ENCODE data around the gene S100A16. TPM values are rescaled to one million over a fixed set of nuclear protein-coding genes. Genes with fewer than 3 reads are reported as not detected.

S100A16 gene
- total RNA-seq, 3 donors from 2014 or later: 52.0 to 154 (median 102) TPM

GRCh38 chr1:153608742-153609584, 4.0 kb downstream of the S100A16 start:
- Histone ChIP-seq H3K9me3 (no peaks in the 10 kb centered on the region), H3K27ac (peak overlapping the region; percentile 98 to 100), H3K4me3 (peak overlapping the region; percentile 38 to 83 (median 49)), H3K4me1 (peaks cover 16 to 34% of the 10 kb centered on the region in 2 donors), H3K36me3 (no peaks in the 10 kb centered on the region), H3K27me3 (no peaks in the 10 kb centered on the region)
- DNase-seq (ENCODE audit: low spot score in 2 of 2): peak; percentile 79
- peak; percentile 60 to 62 (median 60) for TF ChIP-seq POLR2AphosphoS5 (IDR thresholded peaks at IDR 0.05)
- TF ChIP-seq CTCF (IDR thresholded peaks at IDR 0.05): no peak
- intact Hi-C loops (cut with DNase I; ENCODE audit: low total_unique reads): no loop called here

GRCh38 chr1:153608089-153608682, 4.8 kb downstream of the S100A16 start:
- peak overlapping the region; percentile 38 to 83 (median 49) for H3K4me3 ChIP-seq
- peaks cover 16 to 29% of the 10 kb centered on the region in 2 donors for H3K4me1 ChIP-seq
- no peaks in the 10 kb centered on the region for H3K9me3 ChIP-seq
- no peak for TF ChIP-seq POLR2AphosphoS5 (IDR thresholded peaks at IDR 0.05)
- no peak for TF ChIP-seq CTCF (IDR thresholded peaks at IDR 0.05)
- TF ChIP-seq POLR2A (IDR thresholded peaks at IDR 0.05): no peak
- H3K36me3 ChIP-seq: no peaks in the 10 kb centered on the region
- DNase-seq (ENCODE audit: low spot score in 2 of 2): peak in 1 of 2 donors; percentile 65
- H3K27me3 ChIP-seq: no peaks in the 10 kb centered on the region
- H3K27ac ChIP-seq: peak overlapping the region; percentile 98 to 100
- intact Hi-C loops (cut with DNase I; ENCODE audit: low total_unique reads): no loop called here

- peaks cover 16 to 29% of the 10 kb centered on the region in 2 donors for H3K4me1 ChIP-seq
- H3K27ac ChIP-seq: peak overlapping the region; percentile 98 to 100
- DNase-seq (ENCODE audit: low spot score in 2 of 2): no peak
- no peaks in the 10 kb centered on the region for H3K36me3 ChIP-seq
- intact Hi-C loops (cut with DNase I; ENCODE audit: low total_unique reads): no loop called here
- no peaks in the 10 kb centered on the region for H3K9me3 ChIP-seq
- no peaks in the 10 kb centered on the region for H3K27me3 ChIP-seq
- no peak for TF ChIP-seq POLR2AphosphoS5 (IDR thresholded peaks at IDR 0.05)
- TF ChIP-seq POLR2A (IDR thresholded peaks at IDR 0.05): no peak
- TF ChIP-seq CTCF (IDR thresholded peaks at IDR 0.05): no peak
- H3K4me3 ChIP-seq: peak overlapping the region; percentile 38 to 83 (median 49)
Measured at GRCh38 chr1:153607381-153607780, 5.6 kb downstream of the S100A16 start.

GRCh38 chr1:153606194-153606593, 6.7 kb downstream of the S100A16 start:
- Histone ChIP-seq H3K4me3 (no peak overlapping the region), H3K27ac (no peak overlapping the region), H3K36me3 (no peaks in the 10 kb centered on the region), H3K27me3 (no peaks in the 10 kb centered on the region), H3K9me3 (no peaks in the 10 kb centered on the region), H3K4me1 (peaks cover 16 to 29% of the 10 kb centered on the region in 2 donors)
- no peak for TF ChIP-seq POLR2A (IDR thresholded peaks at IDR 0.05)
- TF ChIP-seq CTCF (IDR thresholded peaks at IDR 0.05): no peak
- TF ChIP-seq POLR2AphosphoS5 (IDR thresholded peaks at IDR 0.05): no peak
- DNase-seq (ENCODE audit: low spot score in 2 of 2): no peak
- intact Hi-C loops (cut with DNase I; ENCODE audit: low total_unique reads): no loop called here

GRCh38 chr1:153602749-153603148, 10.2 kb downstream of the S100A16 start:
- intact Hi-C loops (cut with DNase I; ENCODE audit: low total_unique reads): loop anchor here (2.0 kb wide), 1 partner anchor 60 kb away; no protein-coding TSS in a partner anchor

More at GRCh38 chr1:153602749-153603148, 10.2 kb downstream of the S100A16 start:
- Histone ChIP-seq H3K27me3 (no peaks in the 10 kb centered on the region), H3K36me3 (no peaks in the 10 kb centered on the region), H3K4me1 (peaks cover 0 to 5% of the 10 kb centered on the region in 2 donors), H3K9me3 (no peaks in the 10 kb centered on the region), H3K4me3 (no peak overlapping the region), H3K27ac (no peak overlapping the region)
- no peak for DNase-seq (ENCODE audit: low spot score in 2 of 2)
- TF ChIP-seq POLR2AphosphoS5 (IDR thresholded peaks at IDR 0.05): no peak
- no peak for TF ChIP-seq CTCF (IDR thresholded peaks at IDR 0.05)
- TF ChIP-seq POLR2A (IDR thresholded peaks at IDR 0.05): no peak
